ENCODE results near the gene RAD17. TPM values are rescaled to one million over a fixed set of nuclear protein-coding genes. Genes with fewer than 3 reads are reported as not detected.

The RAD17 gene
- total RNA-seq, 1 donor from 2014 or later, result 17.4 TPM

Other genes starting within 250 kb of the RAD17 start
- 63.8 and 223 TPM in 2 replicates for gene CCNB1, start 202.7 kb upstream of the RAD17 start, total RNA-seq
- 3.1 and 10.7 TPM in 2 replicates for gene CENPH, start 180.2 kb upstream of the RAD17 start, total RNA-seq
- 35.9 and 62.5 TPM in 2 replicates for gene CDK7, start 134.9 kb upstream of the RAD17 start, total RNA-seq
- gene CCDC125, start 37.0 kb upstream of the RAD17 start, total RNA-seq, result 5.6 and 8.7 TPM in 2 replicates
- 21.3 and 52.0 TPM in 2 replicates for gene AK6, start 298 bp upstream of the RAD17 start, total RNA-seq
- 56.7 and 94.0 TPM in 2 replicates for gene TAF9, start 298 bp upstream of the RAD17 start, total RNA-seq
- gene MARVELD2, start 45.3 kb downstream of the RAD17 start, total RNA-seq, result 2.0 and 3.1 TPM in 2 replicates
- 4.4 and 5.7 TPM in 2 replicates for gene OCLN, start 123.0 kb downstream of the RAD17 start, total RNA-seq
- gene GTF2H2C, start 190.4 kb downstream of the RAD17 start, total RNA-seq, result 20.9 and 34.4 TPM in 2 replicates

Data from dermis blood vessel endothelial cell (primary cell).